Lung microvascular endothelial cell (primary cell): ENCODE results near the gene ELAC2. TPM values are rescaled to one million over a fixed set of nuclear protein-coding genes. Genes with fewer than 3 reads are reported as not detected.

ENCODE experiments used
- DNase-seq, 2 donors: peaks; one replicate each; pipeline versions ENCODE4 v3.0.0 to v3.0.0-alpha.2; 2010; ENCODE audit warnings: low read depth in 2 of 2
- total RNA-seq: library from RNA; depleted of rRNA; stranded (reverse); fragments of >200 nt; gene quantifications from 2 replicates; pipeline ENCODE4 v1.2.1, GENCODE V29; 2014

ELAC2 gene
- total RNA-seq, 1 donor from 2014 or later: 63.1 TPM

DNA sequence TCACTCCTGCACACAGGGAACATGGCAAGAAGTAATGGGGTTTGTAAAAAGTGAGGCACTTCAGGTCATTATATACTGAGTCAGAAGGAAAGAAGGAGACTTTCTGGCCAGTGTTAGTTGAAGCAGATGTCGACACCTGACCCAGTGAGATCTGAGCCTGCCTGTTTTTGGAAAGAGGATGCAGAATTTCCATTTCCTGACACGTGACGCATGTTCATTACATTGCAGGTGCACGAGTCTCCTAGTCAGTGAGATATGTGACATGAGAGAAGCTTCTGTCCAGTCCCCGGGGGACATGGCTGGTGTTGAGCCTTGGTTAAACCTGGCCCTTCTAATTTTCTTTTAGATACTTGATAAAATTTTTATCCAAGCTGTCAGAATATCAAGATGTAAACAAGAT, 62.3 kb downstream of the ELAC2 start:
- DNase-seq: no peak

GRCh38 chr17:12953156-12953555, 64.7 kb downstream of the ELAC2 start:
- DNase-seq: no peak

DNA sequence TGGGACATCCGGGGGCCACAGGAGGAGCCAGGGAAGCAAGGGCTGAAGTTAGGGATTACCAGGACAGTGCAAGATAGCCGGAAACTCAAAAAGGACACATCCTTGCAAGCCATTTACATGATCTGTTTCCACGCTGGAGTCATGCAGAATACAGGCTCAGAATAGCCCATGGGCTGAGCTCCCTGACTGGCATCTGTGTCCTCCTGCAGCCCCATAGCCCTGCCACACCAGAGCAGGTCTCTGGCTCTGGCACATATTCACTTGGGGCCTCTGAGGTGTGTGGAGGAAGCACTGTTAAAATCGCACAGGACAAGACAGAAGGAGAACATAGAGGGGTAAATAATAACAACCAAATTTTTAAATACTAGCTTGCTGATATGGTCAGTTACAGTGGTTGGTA, 65.8 kb downstream of the ELAC2 start:
- no peak for DNase-seq

DNA sequence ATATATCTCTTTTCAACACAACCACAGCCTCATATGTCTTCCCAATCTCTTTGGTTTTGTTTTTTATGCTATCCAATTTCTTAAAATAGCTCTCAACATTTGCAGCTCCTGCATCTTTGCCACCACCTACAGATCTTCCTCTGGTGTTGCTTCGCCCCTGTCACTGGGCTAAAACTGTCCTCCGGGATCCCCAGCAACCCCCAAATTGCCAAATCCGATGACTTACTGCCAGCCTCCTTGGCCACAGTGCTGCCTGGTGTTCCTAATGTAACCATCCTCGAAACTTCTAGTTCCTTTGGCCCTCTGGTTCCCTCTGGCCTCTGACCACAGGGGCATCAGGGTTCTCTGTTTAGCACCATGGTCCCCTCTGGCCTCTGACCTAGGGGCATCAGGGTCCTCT, 70.8 kb downstream of the ELAC2 start:
- DNase-seq: no peak

Other genes starting within 250 kb of the ELAC2 start
- gene ARHGAP44, start 228.5 kb downstream of the ELAC2 start, total RNA-seq: 0.20 and 0.22 TPM in 2 replicates